ENCODE results near the gene SLC46A2.

GRCh38 chr9:112838342-112838741, 52.3 kb downstream of the SLC46A2 start:
- TF ChIP-seq POLR2A (IDR thresholded peaks at IDR 0.05), result no peak
- no peak for TF ChIP-seq CTCF (IDR thresholded peaks at IDR 0.05)

Data from tibial nerve (tissue), 3 donors.